Adrenal gland (tissue), 5 donors: Measurements from ENCODE around the gene ISL1.

Source experiments
- CTCF ChIP-seq, 6 experiments: fragments of 450-650 bp in 4 of 6; fragments of 200-600 bp in 2 of 6; sonication (generic) in 1 of 6; IDR thresholded peaks; 1 replicate in 5 of 6; 2 replicates in 1 of 6; pipeline versions ENCODE4 v1.5.1 to v1.8.0; 2016 to 2021; ENCODE audit warnings: antibody characterized with exemption in 6 of 6, mild to moderate bottlenecking in 2 of 6, moderate library complexity in 1 of 6
- POLR2A ChIP-seq, 2 donors: fragments of 450-650 bp; IDR thresholded peaks; one replicate each; pipeline ENCODE4 v1.6.1; 2017; ENCODE audit warnings: antibody characterized with exemption in 2 of 2, mild to moderate bottlenecking in 2 of 2, moderate library complexity in 1 of 2
- donor health status: DM: no; HTN: no; CAD: no.

- TF ChIP-seq CTCF (IDR thresholded peaks at IDR 0.05) (no peak), POLR2A (IDR thresholded peaks at IDR 0.05) (no peak)
Measured at GRCh38 chr5:51395245-51395644, 12.0 kb downstream of the ISL1 start.
